Endometrium (tissue), 2 donors: ENCODE data around the gene TP53RK.
"Not testable (repeated sequence)": the region's sequence is repeated elsewhere in the genome, so short reads cannot be mapped to it uniquely, and the experiment has no call there.

Experiments used
- FAIRE-seq: peaks from 2 replicates; lab custom pipeline; 2012; peaks lifted over from hg19 to GRCh38; lab: Jason Lieb, UNC
- donor health status: control.
- donor health status: control.

Gene TP53RK

DNA sequence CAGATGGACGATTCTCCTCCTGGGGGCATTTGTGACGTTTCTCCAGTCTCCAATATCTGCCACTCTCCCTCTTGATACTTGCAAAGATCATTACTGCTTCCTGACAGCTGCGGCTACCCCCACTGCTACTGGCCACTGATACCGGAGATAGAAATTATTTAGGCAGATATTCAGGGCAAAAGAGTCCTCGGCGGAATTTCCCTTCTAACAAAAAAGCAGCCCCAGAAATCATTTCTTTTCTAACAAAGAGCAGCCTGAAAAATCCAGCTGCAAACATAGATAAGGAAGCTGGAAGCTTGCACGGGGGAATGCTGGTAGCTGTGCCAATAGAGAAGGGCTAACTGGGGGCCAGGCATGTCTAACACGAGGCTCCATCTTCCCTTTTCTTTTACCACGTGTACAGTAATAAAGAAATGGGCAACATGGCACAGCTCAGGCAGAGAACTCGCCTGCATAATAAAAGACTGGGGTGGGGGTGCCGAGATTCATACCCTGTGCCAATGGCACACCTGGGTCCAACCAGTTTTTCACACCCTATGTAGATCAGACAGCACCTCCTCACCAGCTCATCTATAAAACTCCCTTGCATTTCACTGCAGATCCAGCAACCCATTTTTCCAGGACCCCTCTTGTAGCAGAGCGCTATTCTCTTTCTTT lies 6.1 kb downstream of the TP53RK start:
- FAIRE-seq = no peak

DNA sequence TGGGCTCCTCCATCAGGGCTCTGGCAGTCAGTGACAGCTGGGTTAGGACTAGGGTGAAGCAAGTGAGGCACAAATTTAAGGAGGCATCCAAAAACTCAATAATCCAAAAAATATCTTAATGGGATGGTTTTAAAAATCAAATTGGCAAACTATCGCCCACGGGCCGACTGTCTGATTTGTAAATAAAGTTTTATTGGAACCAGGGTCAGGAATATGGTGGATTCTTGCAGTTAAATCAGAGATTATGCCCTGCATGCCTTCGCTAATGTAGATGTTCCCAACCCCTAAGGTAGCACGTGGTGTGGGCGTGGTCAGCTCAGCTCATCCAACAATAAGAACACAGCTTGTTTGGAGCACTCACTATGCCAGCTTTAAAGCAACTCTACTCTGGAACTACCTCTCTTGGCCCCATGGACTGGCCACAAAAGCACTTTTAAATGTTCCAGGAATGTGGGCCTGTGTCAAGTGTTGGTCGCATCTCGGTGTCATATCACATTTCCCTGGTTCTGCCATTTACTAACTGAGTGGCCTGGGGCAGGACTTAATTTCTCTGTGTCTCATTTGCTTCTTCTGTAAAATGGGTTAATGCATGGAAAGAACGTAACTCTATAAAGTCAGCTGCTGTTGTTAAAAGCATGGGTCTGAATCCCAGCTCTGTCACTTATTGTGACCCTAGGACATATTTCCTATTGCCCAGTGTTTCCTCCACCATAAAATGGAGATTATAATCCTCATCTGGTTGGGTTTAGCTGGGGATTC lies 7.0 kb downstream of the TP53RK start:
- FAIRE-seq = no peak

DNA sequence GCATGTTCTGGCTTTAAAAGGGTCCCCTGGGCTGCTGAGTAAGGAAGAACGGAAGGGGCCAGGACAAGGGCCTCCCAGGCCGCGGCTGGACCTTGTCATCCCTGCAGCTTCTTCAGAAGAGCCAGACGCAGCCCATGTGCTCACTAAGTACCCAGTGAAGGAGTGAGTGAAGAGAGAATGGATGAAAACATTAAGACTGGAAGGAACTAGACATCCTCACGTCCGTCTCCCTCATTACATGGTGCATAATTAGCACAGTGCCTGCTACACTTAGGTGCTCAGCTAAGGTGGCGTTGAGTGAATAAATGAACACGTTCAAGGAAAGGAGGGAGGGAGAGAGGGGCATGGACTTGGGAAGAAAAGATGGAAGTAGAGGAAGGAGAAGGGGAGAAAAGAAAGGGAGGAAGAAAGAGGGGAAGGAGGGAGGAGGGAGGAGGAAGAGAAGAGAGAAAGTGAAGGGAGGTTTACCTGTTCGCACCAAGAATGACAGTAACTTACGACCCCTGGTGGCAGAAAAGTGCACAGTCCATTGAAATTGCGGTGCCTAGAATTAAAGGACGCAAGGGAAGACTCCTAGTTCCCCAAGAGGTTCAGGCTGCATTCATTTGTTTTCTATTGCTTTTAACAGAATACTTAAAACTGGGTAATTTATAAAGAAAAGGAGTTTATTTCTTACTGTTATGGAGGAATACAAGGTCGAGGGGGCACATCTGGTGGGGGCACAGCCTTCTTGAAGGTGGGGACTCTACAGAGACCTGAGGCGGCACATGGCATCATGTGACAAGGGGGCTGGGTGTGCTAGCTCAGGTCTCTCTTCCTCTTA lies 8.0 kb downstream of the TP53RK start:
- FAIRE-seq = no peak

DNA sequence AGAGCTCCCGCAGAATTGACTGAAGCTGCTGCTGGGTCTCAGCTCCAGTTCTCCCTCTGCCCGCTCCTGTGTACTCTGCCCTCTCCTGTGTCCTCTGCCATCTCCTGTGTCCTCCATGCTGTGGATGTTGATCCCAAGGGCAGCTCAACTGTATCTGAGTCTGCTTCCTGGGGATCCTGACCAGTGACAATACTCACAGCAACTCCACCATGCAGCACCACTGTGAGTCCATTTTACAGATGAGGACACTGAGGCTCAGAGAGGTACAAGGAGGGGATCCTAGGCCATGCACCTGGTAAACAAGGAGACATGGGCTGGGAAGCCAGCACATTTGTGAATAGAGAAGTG lies 8.6 kb downstream of the TP53RK start:
- no peak for FAIRE-seq

DNA sequence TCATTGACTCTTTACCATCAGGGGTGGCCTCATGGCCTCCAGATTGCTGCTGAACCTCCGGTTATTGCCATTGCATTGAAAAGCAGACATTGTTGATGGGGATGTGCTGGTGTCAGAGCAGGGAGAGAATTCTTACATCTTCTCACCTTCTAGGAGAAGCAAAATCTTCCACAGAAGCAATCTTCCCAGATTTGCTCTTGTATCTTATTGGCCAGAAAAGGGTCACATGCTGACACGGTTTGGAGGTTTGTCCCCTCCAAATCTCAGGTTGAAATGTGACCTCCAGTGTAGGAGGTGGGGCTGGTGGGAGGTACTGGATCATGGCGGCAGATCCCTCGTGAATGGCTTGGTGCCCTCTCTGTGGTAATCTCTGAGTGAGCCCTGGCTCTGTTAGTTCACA lies 10.7 kb downstream of the TP53RK start:
- FAIRE-seq = no peak

DNA sequence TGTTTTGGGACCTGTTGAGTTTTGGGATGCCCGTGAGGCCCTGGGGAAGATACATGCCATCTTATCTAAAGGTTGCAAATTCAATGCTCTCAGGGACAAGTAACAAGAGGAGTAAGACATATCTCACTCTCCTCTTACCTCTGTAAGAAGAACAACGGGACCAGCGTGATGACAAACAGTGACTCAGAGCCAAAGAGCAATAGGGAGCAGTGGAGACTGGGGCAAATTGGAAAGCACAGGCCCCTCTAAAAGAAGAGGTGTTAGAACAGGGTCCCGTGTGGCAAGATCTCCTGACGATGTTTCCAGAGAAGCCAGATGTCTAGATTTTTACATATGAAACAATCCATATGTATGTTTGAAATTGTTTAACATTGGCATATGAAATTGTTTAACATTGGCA lies 11.6 kb downstream of the TP53RK start:
- no peak for FAIRE-seq

DNA sequence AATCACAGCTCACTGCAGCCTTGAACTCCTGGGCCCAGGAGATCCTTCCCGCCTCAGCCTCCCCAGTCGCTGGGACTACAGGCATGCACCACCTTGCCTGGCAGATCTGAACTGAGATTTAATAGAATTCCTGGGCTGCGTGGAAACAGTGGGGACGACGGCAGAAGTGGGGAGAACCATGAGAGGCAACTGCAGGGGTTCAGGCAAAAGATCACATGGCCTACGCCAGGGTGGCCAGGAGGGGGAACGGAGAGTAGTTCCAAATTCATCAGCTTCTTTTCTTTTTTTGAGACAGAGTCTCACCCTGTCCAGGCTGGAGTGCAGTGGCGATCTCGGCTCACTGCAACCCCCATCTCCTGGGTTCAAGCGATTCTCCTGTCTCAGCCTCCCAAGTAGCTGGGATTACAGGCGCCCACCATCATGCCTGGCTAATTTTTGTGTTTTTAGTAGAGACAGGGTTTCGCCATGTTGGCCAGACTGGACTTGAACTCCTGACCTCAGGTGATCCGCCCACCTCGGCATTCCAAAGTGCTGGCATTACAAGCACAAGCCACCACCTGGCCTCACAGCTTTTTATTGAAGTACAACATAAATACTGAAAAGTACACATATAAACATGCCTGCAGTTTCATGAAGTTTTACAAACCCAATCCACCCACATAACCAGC lies 12.5 kb downstream of the TP53RK start:
- not testable (repeated sequence) for FAIRE-seq

DNA sequence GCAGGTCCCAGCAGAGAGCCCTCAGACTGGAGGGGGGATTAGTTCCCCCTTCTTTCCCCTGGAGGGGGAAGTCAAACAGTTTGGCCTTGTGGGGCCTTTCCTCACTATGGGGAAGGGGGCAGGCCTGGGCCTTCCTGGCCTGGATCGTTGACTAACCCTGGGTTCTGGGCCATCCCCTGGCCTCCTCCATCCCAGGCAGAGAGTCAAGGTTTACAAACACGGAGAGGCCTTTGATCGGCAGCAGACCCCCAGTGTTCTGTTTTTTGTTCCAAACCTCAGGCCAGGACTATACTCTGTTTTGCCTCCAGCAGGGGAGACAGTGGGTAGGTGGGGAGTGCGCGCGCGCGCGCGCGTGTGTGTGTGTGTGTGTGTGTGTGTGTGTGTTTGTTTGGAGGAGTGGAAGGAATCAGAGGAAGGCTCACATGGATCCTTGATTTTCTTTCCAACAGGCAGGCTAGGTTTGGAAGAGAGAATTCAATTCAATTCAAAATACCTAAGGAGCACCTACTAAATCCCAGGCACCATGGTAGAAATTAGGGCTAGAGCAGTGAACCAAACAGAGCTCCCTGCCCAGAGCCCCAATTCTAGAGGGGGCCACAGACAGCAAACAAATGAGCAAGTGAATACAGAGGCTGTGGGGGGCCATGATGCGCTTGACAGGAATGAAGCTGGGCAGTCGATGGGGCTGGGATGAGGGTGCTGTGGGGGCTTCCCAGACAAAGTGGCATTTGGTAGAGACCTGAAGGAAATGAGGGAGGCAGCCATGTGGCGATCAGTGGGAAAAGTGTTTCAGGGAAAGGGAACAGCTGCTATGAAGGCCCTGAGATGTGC lies 14.8 kb downstream of the TP53RK start:
- no peak for FAIRE-seq

DNA sequence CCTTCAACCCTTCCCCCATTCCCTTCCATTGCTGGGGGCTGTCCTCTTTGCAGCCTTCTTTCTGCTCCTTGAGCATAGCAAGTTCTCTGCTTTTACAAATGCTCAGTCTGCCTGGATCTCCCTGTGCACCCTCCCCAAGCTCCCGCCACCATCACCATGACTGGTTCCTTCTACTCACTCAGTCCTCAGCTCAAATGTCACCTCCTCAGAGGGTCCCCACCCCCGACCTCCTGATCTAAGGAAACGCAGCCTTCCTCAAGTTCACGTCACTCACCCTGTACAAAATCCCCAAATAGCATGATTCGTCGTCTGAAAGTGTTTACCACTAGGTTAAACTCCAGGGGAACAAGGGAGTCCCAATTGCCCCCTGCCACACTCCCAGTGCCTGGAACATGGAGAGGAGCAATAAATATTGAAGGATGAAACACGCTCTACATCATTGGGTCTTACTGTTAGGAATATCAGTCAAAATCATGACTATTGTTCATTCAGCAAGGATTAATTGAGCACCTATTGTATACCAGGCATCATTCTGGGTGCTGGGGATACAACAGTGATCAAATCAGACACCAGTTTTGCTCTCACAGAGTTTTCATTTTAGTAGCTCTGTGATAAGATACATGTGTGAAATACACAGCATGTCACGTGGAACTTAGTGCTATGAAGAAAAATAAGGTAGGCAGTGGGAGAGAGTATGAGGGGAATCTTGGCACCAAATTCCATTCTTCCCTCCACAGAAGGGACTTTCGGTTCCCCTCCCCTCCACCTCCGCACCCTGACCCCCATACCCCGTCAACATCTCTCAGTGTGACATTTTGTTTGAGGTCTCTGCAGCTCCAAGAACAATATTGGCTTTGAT lies 15.6 kb downstream of the TP53RK start:
- no peak for FAIRE-seq

DNA sequence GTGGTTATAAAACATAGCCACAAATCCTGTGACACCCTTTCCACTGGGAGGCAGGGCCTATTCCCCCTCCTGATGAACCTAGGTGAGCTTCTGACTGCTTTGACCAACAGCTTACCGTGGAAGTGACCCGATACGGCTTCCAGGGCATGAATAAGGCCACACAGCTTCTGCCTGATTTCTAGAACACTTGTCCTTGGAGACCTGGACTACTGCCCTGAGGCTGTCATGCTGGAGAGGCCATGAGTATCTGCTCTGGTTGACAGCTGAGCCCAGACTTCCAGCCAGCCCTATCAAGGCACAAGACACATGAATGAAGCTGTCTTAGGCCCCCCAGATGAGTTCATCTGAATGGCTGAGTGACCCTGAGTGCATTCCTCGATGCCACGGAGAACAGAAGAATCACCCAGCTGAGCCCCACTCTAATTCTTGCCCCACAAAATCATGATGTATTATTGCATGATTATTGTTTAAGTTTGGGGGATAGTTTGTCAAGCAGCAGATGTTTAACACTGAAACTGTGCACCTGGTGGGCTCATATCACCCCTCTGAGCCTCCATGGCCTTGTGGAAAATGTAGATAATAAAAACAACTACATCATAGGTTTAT lies 16.6 kb downstream of the TP53RK start:
- no peak for FAIRE-seq

DNA sequence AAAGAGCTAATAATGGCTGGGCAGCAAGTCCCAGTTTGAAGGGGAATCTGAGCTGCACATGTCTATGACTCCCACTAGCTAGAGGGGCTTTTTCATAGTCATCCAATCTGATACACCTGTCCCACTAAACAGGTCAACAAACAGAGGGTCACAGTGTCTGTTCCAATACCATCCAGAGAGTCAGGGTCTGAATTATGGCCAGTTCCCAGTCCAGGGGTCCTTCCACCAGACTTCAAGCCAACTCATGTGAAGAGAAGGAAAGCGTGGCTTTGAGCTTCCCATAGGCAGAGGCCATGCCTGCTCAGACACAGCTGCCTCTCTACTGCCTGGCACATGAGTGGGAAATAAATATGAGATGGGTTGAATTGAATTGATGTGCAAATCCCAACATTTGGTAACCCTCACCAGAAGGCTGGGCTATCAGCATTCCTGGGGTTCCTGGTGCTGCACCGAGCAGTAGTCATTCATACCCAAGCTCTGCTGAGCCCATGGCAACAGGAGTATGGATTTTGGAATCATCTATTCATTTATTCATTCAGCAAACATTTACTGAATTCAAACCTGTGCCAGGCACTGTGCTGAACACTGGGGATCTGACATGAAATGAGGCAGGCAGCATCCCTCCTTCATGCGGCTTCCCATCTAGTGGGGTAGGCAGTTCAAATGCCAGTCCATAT lies 17.2 kb downstream of the TP53RK start:
- no peak for FAIRE-seq

DNA sequence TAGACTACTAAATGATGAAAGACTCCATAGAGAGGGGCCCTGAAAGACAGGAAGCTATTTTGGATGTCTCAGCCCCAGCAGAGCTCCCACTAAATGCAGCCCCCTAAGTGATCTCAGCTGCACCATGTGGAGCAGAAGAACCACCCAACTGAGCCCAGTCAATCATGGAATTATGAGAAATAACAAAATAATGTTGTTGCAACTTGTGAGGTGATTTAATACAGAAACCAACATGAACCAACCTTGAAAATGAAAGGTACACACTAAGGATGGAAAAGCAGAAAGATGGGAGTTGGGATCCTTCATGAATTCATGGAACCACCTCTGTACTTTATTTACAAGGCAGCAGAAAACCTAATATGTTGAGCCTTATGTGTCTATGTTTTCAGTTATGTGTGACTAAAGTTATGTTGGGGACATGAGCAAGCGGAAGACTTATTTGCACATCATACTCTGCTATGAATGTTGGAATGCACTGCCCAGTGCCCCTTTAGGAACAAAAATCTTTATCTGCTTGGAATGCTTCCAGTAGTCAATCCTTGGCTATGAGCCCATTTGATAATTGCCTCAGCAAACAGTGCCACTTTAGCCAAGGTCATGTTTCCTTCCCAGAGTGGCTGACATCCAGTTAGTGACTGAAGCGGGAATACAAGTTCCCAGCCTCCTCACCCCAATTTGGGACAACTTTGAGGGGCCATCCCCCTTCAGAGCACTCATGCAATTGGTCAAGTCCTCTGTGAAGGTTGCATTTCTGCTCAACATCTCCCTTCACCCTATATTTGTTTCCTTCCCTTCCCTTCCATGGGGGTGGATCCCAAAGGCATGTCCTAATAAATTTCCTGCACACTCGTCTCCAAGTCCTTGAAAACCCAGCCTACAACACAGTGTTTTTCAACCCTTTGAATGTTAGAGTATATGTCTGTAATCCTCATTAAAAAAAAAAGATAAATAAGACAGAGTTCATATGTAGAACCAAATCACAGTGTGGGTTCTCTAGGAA lies 18.4 kb downstream of the TP53RK start:
- no peak for FAIRE-seq

DNA sequence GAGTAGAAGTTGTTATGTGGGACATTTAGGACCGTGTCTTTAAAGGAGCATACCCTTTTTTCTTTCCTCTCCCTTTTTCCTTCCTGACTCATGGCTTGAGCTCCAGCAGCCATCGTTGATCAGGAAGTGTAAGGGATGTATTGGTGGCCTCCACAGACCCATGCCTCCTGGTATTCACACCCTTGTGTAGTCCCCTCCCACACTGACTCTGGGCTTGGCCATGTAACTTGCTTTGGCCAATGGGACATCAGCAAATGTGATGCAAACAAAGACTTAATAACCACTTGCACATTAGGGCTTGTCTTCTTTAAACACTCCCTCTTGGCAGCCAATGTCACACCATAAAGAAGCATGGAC lies 19.0 kb downstream of the TP53RK start:
- FAIRE-seq = no peak

DNA sequence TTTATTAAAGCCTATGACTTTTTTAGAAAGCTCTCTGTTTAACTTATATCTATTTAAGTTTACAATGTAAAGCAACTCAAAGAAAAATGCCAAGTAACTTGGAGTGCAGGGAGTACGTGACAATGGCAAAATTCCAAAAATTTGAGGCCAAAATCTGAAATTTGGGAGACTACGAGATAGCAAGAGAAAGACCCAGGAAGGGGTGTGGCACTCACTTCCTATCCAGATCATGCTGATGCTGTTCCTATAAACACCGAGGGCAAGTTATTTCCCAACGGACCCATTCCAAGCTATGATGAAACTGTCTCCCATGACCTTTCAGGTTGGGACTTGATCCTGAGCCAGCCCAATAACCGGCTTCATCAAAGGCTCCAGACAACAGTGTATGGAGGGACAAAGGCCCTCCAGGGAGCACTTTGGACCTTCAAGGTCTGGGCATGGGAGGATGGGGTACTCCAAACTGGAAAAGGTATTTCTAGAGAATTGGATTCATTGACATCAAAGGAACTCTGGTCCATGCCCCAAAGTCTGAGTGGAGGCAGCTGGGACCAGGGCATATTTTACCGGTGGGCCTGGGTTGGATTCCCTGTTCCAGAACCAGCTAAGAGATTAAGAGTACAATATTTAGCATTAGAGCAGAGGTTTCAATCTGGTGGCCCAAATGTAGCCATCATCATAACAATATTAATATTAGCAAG lies 22.3 kb downstream of the TP53RK start:
- no peak for FAIRE-seq

DNA sequence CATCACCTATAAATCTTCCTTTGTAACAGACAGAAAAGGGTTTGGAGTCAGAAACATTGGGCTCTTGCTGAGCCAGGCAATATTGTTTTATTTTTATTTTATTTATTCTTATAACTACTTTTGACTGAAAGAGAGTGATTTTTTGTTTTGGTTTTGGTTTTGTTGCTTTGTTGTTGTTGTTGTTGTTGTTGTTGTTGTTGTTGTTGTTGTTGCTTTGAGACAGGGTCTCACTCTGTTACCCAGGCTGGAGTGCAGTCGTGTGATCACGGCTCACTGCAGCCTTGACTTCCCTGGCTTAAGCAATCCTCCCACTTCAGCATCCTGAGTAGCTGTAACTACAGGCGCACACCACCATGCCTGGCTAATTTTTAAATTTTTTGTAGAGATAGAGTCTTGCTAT lies 22.9 kb downstream of the TP53RK start:
- no peak for FAIRE-seq

DNA sequence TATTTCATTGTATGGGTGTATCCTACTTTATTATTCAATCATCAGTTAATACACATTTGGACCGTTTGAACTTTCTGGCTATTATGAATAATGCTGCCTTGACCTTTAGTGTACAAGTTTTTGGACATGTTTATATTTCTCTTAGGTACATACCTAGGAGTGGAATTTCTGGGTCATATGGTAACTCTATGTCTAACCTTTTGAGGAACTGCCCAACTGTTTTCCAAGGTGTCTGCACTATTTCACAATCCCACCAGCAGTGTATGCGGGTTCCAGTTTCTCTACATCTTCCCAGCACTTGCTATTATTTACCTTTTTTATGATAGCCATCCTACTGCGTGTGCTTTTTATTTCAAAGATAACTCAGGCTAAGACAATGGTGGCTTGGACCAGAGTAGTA lies 23.6 kb downstream of the TP53RK start:
- no peak for FAIRE-seq

DNA sequence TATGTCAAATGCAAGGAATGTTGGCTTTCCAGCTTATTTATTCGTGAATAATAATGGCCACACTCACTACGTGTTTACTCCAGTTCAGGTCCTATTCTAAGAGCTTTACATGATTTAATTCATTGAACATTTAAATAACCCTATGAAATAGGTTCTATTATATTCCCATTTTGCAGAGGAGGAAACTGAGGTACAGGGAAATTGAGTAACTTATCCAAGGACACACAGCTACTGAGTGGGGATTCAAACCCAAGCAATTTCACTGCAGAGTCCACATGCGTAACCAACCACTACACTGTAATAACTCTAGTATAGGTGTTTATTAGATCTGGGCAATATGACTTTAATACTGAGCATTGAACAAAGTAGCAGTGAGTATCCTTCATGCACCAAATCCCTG lies 25.7 kb downstream of the TP53RK start:
- FAIRE-seq = no peak

DNA sequence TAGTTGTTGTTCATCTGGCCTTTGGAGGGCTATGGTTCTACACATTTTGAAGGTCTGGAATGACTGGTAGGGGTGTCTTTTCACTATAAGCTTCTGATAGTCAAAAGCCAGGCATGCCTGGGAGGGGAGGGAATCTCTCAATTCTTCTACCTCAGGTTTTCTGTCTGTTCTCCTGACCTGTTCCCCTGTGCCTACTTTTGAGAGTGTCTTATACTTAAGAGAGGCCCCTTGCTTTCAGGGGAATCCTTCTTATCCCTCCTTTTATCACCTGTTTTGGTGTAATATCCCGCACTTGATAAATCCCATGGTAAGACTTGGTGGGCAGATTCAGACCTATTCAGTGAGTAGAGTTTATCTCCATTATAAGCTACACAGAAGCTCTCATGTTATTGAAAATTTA lies 27.6 kb downstream of the TP53RK start:
- no peak for FAIRE-seq
